ENCODE measurements around the gene RPP25L.
"Not testable (repeated sequence)": the region's sequence is repeated elsewhere in the genome, so short reads cannot be mapped to it uniquely, and the experiment has no call there.

Gene RPP25L

GRCh38 chr9:34647084-34647403, 35.1 kb upstream of the RPP25L start:
- Histone ChIP-seq H3K9me3 (ENCODE audit: control insufficient read depth, insufficient read depth, low read length) (no peaks in the 10 kb centered on the region), H3K36me3 (ENCODE audit: insufficient read depth, low read length) (no peaks in the 10 kb centered on the region), H3K4me1 (ENCODE audit: insufficient read depth, low read length) (peaks cover 26% of the 10 kb centered on the region), H3K9ac (ENCODE audit: low read depth, low read length) (peak overlapping the region; percentile 74)

- Histone ChIP-seq H3K9me3 (ENCODE audit: control insufficient read depth, insufficient read depth, low read length) (no peaks in the 10 kb centered on the region), H3K4me1 (ENCODE audit: insufficient read depth, low read length) (peaks cover 22% of the 10 kb centered on the region), H3K9ac (ENCODE audit: low read depth, low read length) (peak within 1 kb of the TSS; percentile 74), H3K36me3 (ENCODE audit: insufficient read depth, low read length) (no peaks in the 10 kb centered on the region)
These were observed 34.5 kb upstream of the RPP25L start, which contains the start of gene GALT for GRCh38 chr9:34646211-34647083. Gene GALT, plus strand, starts transcription at chr9:34646675. Its CDS starts 30 bp downstream, at chr9:34646705.

- no peak overlapping the region for H3K9ac ChIP-seq (ENCODE audit: low read depth, low read length)
- H3K36me3 ChIP-seq (ENCODE audit: insufficient read depth, low read length): no peaks in the 10 kb centered on the region
- H3K9me3 ChIP-seq (ENCODE audit: control insufficient read depth, insufficient read depth, low read length): no peaks in the 10 kb centered on the region
- H3K4me1 ChIP-seq (ENCODE audit: insufficient read depth, low read length): peaks cover 19% of the 10 kb centered on the region
These were observed 32.9 kb upstream of the RPP25L start for GRCh38 chr9:34644766-34645314.

- Histone ChIP-seq H3K9ac (ENCODE audit: low read depth, low read length) (no peak overlapping the region), H3K4me1 (ENCODE audit: insufficient read depth, low read length) (peaks cover 24% of the 10 kb centered on the region), H3K9me3 (ENCODE audit: control insufficient read depth, insufficient read depth, low read length) (no peaks in the 10 kb centered on the region), H3K36me3 (ENCODE audit: insufficient read depth, low read length) (no peaks in the 10 kb centered on the region)
These were observed 30.8 kb upstream of the RPP25L start for GRCh38 chr9:34642679-34643078.

- not testable (repeated sequence) for H3K9ac ChIP-seq (ENCODE audit: low read depth, low read length); H3K9me3 ChIP-seq (ENCODE audit: control insufficient read depth, insufficient read depth, low read length); H3K4me1 ChIP-seq (ENCODE audit: insufficient read depth, low read length); H3K36me3 ChIP-seq (ENCODE audit: insufficient read depth, low read length)
These were observed 27.4 kb upstream of the RPP25L start for GRCh38 chr9:34639322-34639721.

GRCh38 chr9:34638138-34638445, 26.2 kb upstream of the RPP25L start:
- Histone ChIP-seq H3K9ac (ENCODE audit: low read depth, low read length) (peak overlapping the region; percentile 70), H3K4me1 (ENCODE audit: insufficient read depth, low read length) (peaks cover 14% of the 10 kb centered on the region), H3K9me3 (ENCODE audit: control insufficient read depth, insufficient read depth, low read length) (no peaks in the 10 kb centered on the region), H3K36me3 (ENCODE audit: insufficient read depth, low read length) (no peaks in the 10 kb centered on the region)

- Histone ChIP-seq H3K9ac (ENCODE audit: low read depth, low read length) (peak within 1 kb of the TSS; percentile 70), H3K36me3 (ENCODE audit: insufficient read depth, low read length) (no peaks in the 10 kb centered on the region), H3K9me3 (ENCODE audit: control insufficient read depth, insufficient read depth, low read length) (no peaks in the 10 kb centered on the region)
These were observed 25.6 kb upstream of the RPP25L start, which contains the start of gene SIGMAR1 for GRCh38 chr9:34637356-34638137. Gene SIGMAR1, minus strand, starts transcription at chr9:34637787. Its CDS starts 90 bp downstream, at chr9:34637697.

GRCh38 chr9:34636791-34637355, 25.0 kb upstream of the RPP25L start:
- no peaks in the 10 kb centered on the region for H3K36me3 ChIP-seq (ENCODE audit: insufficient read depth, low read length)
- no peaks in the 10 kb centered on the region for H3K9me3 ChIP-seq (ENCODE audit: control insufficient read depth, insufficient read depth, low read length)
- H3K9ac ChIP-seq (ENCODE audit: low read depth, low read length): peak overlapping the region; percentile 70
- H3K4me1 ChIP-seq (ENCODE audit: insufficient read depth, low read length): peaks cover 15% of the 10 kb centered on the region

More at GRCh38 chr9:34637356-34638137, 25.6 kb upstream of the RPP25L start, which contains the start of gene SIGMAR1:
- peaks cover 15% of the 10 kb centered on the region for H3K4me1 ChIP-seq (ENCODE audit: insufficient read depth, low read length)

GRCh38 chr9:34635556-34635955, 23.7 kb upstream of the RPP25L start:
- Histone ChIP-seq H3K9me3 (ENCODE audit: control insufficient read depth, insufficient read depth, low read length) (no peaks in the 10 kb centered on the region), H3K36me3 (ENCODE audit: insufficient read depth, low read length) (no peaks in the 10 kb centered on the region), H3K4me1 (ENCODE audit: insufficient read depth, low read length) (peaks cover 15% of the 10 kb centered on the region), H3K9ac (ENCODE audit: low read depth, low read length) (no peak overlapping the region)

- no peaks in the 10 kb centered on the region for H3K9me3 ChIP-seq (ENCODE audit: control insufficient read depth, insufficient read depth, low read length)
- H3K4me1 ChIP-seq (ENCODE audit: insufficient read depth, low read length): peaks cover 15% of the 10 kb centered on the region
- H3K9ac ChIP-seq (ENCODE audit: low read depth, low read length): no peak overlapping the region
- no peaks in the 10 kb centered on the region for H3K36me3 ChIP-seq (ENCODE audit: insufficient read depth, low read length)
These were observed 22.8 kb upstream of the RPP25L start for GRCh38 chr9:34634551-34635248.

GRCh38 chr9:34633851-34634550, 22.1 kb upstream of the RPP25L start:
- no peaks in the 10 kb centered on the region for H3K36me3 ChIP-seq (ENCODE audit: insufficient read depth, low read length)
- no peak overlapping the region for H3K9ac ChIP-seq (ENCODE audit: low read depth, low read length)
- H3K4me1 ChIP-seq (ENCODE audit: insufficient read depth, low read length): peaks cover 15% of the 10 kb centered on the region
- H3K9me3 ChIP-seq (ENCODE audit: control insufficient read depth, insufficient read depth, low read length): no peaks in the 10 kb centered on the region

- H3K9ac ChIP-seq (ENCODE audit: low read depth, low read length): no peak overlapping the region
- H3K36me3 ChIP-seq (ENCODE audit: insufficient read depth, low read length): no peaks in the 10 kb centered on the region
- peaks cover 11% of the 10 kb centered on the region for H3K4me1 ChIP-seq (ENCODE audit: insufficient read depth, low read length)
These were observed 21.3 kb upstream of the RPP25L start for GRCh38 chr9:34633166-34633565.

GRCh38 chr9:34630402-34631154, 18.7 kb upstream of the RPP25L start:
- no peak overlapping the region for H3K9ac ChIP-seq (ENCODE audit: low read depth, low read length)
- H3K36me3 ChIP-seq (ENCODE audit: insufficient read depth, low read length): no peaks in the 10 kb centered on the region
- H3K9me3 ChIP-seq (ENCODE audit: control insufficient read depth, insufficient read depth, low read length): no peaks in the 10 kb centered on the region
- peaks cover 12% of the 10 kb centered on the region for H3K4me1 ChIP-seq (ENCODE audit: insufficient read depth, low read length)

More at GRCh38 chr9:34633166-34633565, 21.3 kb upstream of the RPP25L start:
- no peaks in the 10 kb centered on the region for H3K9me3 ChIP-seq (ENCODE audit: control insufficient read depth, insufficient read depth, low read length)

All from ES-I3 (cell line).